Natural killer cell (primary cell): ENCODE results near the gene MCM3AP. TPM values are rescaled to one million over a fixed set of nuclear protein-coding genes. Genes with fewer than 3 reads are reported as not detected.

Source experiments
- ATAC-seq, 3 donors: fragments of 150-1000 bp in 2 of 3; fragments of 200-7000 bp in 1 of 3; cut with Tn5 transposase; 1 replicate in 1 of 3; 2 replicates in 2 of 3; pipeline ENCODE4 v1.10.0; 2021; ENCODE audit warnings: mild to moderate bottlenecking in 2 of 3, moderate library complexity in 2 of 3
- DNase-seq, 2 donors: peaks; one replicate each; pipeline versions ENCODE4 v3.0.0 to v3.0.0-alpha.2; 2013 to 2021; ENCODE audit warnings: mixed read lengths in 1 of 2
- H3K27ac ChIP-seq: one replicate; pipeline ENCODE4 v1.5.1; 2013; ENCODE audit warnings: mild to moderate bottlenecking, low read length
- H3K27me3 ChIP-seq: one replicate; pipeline ENCODE4 v1.6.1; 2013; ENCODE audit warnings: low read length; ENCODE audit not compliant: control insufficient read depth, insufficient read depth
- H3K36me3 ChIP-seq: one replicate; pipeline ENCODE4 v1.6.1; 2013; ENCODE audit warnings: low read length; ENCODE audit not compliant: control insufficient read depth, insufficient read depth
- H3K4me1 ChIP-seq: one replicate; pipeline ENCODE4 v1.6.1; 2013; ENCODE audit warnings: low read length; ENCODE audit not compliant: control insufficient read depth, insufficient read depth
- H3K4me3 ChIP-seq: one replicate; pipeline ENCODE4 v1.5.1; 2013; ENCODE audit warnings: low read length
- H3K9me3 ChIP-seq: one replicate; pipeline ENCODE4 v1.6.1; 2013; ENCODE audit warnings: low read length; ENCODE audit not compliant: control insufficient read depth, insufficient read depth
- H3K27ac Mint-ChIP-seq, 2 donors: one replicate each; pipeline ENCODE4 v1.8.0; 2022; ENCODE audit warnings: mild to moderate bottlenecking in 2 of 2, mixed read lengths in 2 of 2, moderate library complexity in 1 of 2
- H3K27me3 Mint-ChIP-seq, 2 donors: one replicate each; pipeline ENCODE4 v1.8.0; 2022; ENCODE audit warnings: low read depth in 2 of 2, mixed read lengths in 2 of 2
- H3K36me3 Mint-ChIP-seq: one replicate; pipeline ENCODE4 v1.8.0; 2022; ENCODE audit warnings: mixed read lengths
- H3K4me1 Mint-ChIP-seq, 2 donors: one replicate each; pipeline ENCODE4 v1.8.0; 2022; ENCODE audit warnings: mixed read lengths in 2 of 2
- H3K4me3 Mint-ChIP-seq: one replicate; pipeline ENCODE4 v1.8.0; 2022; ENCODE audit warnings: mild to moderate bottlenecking, moderate library complexity, mixed read lengths
- H3K9me3 Mint-ChIP-seq, 2 donors: one replicate each; pipeline ENCODE4 v1.8.0; 2022; ENCODE audit warnings: mixed read lengths in 2 of 2
- WGBS: methylation state at CpG from one replicate; pipeline ENCODE4 v1.1.7; 2013; ENCODE audit warnings: missing lambda C conversion rate; ENCODE audit not compliant: insufficient coverage; 5-methylcytosine and 5-hydroxymethylcytosine counted together
- intact Hi-C: fragments of 100-400 bp; cut with micrococcal nuclease; formaldehyde crosslinking; loops from one replicate; pipeline ENCODE4 v1.14.2; 2022
- total RNA-seq, 4 donors: library from RNA; stranded (reverse); fragments of 120-200 nt in 1 of 4; gene quantifications; one replicate each; pipeline versions ENCODE4 v1.2.3 to v1.2.4, GENCODE V29; 2013 to 2022
- TF ChIP-seq, protein P1 (sequence below): fragments of 200-600 bp; IDR thresholded peaks from one replicate; pipeline ENCODE4 v1.8.0; 2022; ENCODE audit warnings: antibody characterized with exemption

Gene MCM3AP
- total RNA-seq, 3 donors from 2014 or later (not counting 1 experiment from before 2014, with no cell fraction given): 143 to 172 (median 159) TPM

DNA sequence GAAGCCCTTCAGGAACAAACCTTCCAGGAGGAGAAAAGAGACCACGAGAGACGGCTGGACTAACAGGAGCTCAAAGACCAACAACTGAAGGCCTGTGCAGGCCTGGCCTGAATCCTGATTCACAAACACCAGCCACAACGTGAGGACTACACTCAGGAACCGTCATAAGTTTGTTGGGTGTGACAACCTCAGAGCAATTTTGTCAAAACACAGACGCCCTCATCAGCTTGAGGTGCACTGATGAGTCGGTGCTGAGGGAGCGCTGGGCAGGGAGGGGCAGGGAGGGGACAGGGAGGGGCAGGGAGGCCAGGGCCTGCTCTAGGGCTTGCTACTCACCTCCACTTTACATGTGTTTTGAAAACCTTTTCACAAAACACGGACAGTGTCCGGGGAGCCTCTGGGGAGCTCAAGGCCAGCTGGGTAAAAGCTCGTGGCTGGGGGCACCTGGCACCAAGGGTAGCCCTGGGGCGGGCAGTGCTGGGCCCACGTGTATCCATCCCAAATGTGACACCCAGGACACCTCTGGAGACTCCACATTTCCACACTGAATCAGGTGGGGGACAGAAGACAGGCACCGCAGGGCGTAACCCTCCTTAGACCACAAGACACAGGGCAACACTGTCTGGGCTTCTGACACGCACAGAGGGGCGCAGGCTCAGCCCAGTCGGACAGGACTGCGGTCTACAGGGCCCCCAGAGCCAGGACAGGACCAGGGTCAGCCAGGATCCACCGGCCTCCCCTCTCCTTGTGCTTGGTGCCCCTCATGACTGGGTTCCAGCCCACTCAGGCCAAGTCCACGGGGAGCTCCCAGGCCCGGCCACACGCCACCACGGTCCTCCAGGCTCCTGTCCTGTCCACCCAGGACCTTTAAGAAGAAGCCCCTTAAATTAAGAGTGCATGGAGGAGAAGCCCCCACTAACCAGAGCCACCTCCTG, 73.4 kb downstream of the MCM3AP start:
- 92% methylated on average over 23 of the region's 23 CpGs for WGBS
- no peaks in the 10 kb centered on the region for H3K27me3 Mint-ChIP-seq
- H3K36me3 ChIP-seq: peaks cover 2% of the 10 kb centered on the region

DNA sequence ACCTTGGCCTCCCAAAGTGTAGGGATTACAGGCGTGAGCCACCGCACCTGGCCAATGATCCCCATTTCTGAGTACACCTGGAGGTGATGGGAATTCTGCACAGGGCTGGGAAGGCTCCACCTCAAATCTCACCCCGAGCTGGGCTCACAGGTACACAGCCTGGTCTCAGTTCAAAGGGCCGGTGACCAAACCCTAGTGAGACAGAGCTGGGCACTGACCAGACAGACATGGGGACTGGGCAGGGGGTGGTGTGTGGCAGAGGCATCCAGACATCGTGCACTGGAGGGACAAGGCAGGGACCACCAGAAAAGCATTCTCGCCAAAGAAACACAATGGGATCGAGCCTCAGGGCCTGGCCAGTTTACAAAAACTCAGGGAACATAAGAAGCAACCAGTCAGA, 74.0 kb downstream of the MCM3AP start:
- no peaks in the 10 kb centered on the region for H3K9me3 ChIP-seq
- intact Hi-C loops: no loop called here
- 95% methylated on average over 7 of the region's 7 CpGs for WGBS
- no peak overlapping the region for H3K27ac ChIP-seq
- Mint-ChIP-seq H3K9me3 (no peaks in the 10 kb centered on the region), H3K4me1 (peaks cover 0 to 5% of the 10 kb centered on the region in 2 donors), H3K27me3 (no peaks in the 10 kb centered on the region), H3K36me3 (no peaks in the 10 kb centered on the region), H3K4me3 (no peak overlapping the region), H3K27ac (no peak overlapping the region)
- ATAC-seq (no peak), DNase-seq (no peak)
- no peak overlapping the region for H3K4me3 ChIP-seq
- no peaks in the 10 kb centered on the region for H3K4me1 ChIP-seq
- TF ChIP-seq, protein P1, sequence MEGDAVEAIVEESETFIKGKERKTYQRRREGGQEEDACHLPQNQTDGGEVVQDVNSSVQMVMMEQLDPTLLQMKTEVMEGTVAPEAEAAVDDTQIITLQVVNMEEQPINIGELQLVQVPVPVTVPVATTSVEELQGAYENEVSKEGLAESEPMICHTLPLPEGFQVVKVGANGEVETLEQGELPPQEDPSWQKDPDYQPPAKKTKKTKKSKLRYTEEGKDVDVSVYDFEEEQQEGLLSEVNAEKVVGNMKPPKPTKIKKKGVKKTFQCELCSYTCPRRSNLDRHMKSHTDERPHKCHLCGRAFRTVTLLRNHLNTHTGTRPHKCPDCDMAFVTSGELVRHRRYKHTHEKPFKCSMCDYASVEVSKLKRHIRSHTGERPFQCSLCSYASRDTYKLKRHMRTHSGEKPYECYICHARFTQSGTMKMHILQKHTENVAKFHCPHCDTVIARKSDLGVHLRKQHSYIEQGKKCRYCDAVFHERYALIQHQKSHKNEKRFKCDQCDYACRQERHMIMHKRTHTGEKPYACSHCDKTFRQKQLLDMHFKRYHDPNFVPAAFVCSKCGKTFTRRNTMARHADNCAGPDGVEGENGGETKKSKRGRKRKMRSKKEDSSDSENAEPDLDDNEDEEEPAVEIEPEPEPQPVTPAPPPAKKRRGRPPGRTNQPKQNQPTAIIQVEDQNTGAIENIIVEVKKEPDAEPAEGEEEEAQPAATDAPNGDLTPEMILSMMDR: no peak
- peaks cover 5% of the 10 kb centered on the region for H3K36me3 ChIP-seq
- no peaks in the 10 kb centered on the region for H3K27me3 ChIP-seq

More for the DNA sequence above, 73.4 kb downstream of the MCM3AP start:
- intact Hi-C loops: no loop called here
- Mint-ChIP-seq H3K27ac (no peak overlapping the region), H3K36me3 (no peaks in the 10 kb centered on the region), H3K4me3 (no peak overlapping the region), H3K4me1 (peaks cover 0 to 5% of the 10 kb centered on the region in 2 donors), H3K9me3 (no peaks in the 10 kb centered on the region)
- ATAC-seq: no peak
- no peak overlapping the region for H3K27ac ChIP-seq
- no peak for DNase-seq
- H3K9me3 ChIP-seq: no peaks in the 10 kb centered on the region
- TF ChIP-seq, protein P1: no peak
- H3K27me3 ChIP-seq: no peaks in the 10 kb centered on the region
- no peaks in the 10 kb centered on the region for H3K4me1 ChIP-seq
- H3K4me3 ChIP-seq: no peak overlapping the region

DNA sequence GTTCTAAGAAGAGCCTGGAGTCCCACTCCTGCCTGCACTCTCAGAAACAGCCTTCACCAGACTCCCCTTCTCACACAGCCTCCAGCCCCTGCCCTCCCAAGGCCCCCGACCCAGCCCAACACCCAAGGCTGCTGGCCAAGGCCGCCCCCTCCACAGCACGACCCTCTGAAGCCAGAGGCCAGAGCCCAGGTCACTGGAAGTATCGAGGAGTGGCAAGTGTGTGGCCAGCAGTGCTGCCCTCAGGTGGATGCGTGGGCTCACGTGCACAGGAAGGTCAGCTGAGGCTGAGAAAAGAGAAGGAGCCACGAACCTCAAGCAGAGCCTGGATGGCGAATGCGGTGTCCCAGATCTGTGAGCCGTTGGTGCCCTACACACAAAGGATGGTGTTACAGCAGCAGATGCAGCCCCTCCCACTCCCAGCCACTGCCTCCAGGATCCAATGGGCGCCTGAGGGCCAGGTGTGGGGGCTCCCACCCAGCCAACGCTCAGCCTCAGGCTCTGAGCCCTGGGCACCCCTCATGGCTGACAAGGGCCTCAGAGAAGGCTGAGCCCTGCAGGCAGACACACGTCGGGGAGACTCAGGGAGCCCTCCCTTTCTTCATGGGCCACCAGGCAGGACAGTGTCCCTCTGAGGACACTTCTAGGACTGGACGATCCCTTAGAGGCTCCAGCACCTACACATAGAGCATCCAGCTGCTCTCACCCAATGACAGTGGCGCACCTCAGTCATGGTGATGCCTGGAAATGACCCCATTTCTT, 74.9 kb downstream of the MCM3AP start:
- H3K9me3 ChIP-seq: no peaks in the 10 kb centered on the region
- H3K36me3 ChIP-seq: peaks cover 12% of the 10 kb centered on the region
- H3K4me3 ChIP-seq: no peak overlapping the region
- ATAC-seq: no peak
- no peak overlapping the region for H3K4me3 Mint-ChIP-seq
- TF ChIP-seq, protein P1: no peak
- no peak overlapping the region for H3K27ac ChIP-seq
- intact Hi-C loops: no loop called here
- DNase-seq: no peak
- no peaks in the 10 kb centered on the region for H3K27me3 ChIP-seq
- H3K27me3 Mint-ChIP-seq: no peaks in the 10 kb centered on the region
- H3K9me3 Mint-ChIP-seq: no peaks in the 10 kb centered on the region
- H3K4me1 Mint-ChIP-seq: no peaks in the 10 kb centered on the region
- no peak overlapping the region for H3K27ac Mint-ChIP-seq
- WGBS: 81% methylated on average over 16 of the region's 16 CpGs
- H3K36me3 Mint-ChIP-seq: no peaks in the 10 kb centered on the region
- no peaks in the 10 kb centered on the region for H3K4me1 ChIP-seq
